Effector CD4-positive, alpha-beta T cell (primary cell): ENCODE results near the gene XYLT2.
"Not testable (repeated sequence)": the region's sequence is repeated elsewhere in the genome, so short reads cannot be mapped to it uniquely, and the experiment has no call there.

Experiments used
- DNase-seq: peaks from one replicate; pipeline ENCODE4 v3.0.0-alpha.2; 2020

Gene XYLT2

GRCh38 chr17:50397111-50397918 lies 51.4 kb downstream of the XYLT2 start, which contains the start of gene LRRC59:
Gene LRRC59 (minus strand): TSS chr17:50397523. CDS start chr17:50397317, 206 bp downstream.
- peak; percentile 89 for DNase-seq

DNA sequence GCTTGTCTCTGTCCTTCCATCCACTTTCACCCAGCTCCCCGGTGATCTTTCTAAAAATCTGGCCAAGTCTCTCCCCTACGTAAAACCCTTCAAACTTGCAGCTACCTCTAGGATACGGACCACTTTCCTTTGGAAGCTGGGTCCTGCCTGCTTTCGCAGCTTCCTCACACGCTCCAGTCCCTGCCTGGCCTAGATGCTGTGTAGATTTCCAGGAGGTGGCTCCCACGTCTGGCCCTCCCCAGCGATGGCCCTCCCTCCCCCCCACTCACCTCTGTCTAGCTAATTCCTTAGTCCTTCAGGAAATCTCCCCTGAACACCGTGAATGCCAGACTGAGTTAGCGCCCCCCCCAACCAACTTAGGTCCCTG lies 52.0 kb downstream of the XYLT2 start:
- no peak for DNase-seq

DNA sequence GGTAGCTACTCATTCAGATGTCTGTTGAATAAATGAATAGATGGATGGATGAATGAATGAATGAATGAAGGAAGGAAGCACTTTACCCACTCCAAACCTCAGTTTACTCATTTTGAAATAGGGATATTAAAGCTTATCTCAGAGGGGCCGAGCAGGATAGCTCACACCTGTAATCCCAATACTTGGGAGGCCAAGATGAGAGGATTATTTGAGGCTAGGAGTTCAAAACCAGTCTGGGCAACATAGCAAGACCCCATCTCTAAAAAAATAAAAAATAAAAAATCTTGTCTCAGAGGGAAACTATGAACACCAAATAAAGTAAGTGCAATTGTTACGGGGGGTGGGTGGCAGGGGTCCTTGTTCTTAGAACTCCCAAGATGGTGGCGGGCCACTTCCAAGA lies 52.7 kb downstream of the XYLT2 start:
- DNase-seq: not testable (repeated sequence)

GRCh38 chr17:50399591-50399990 lies 53.7 kb downstream of the XYLT2 start:
- DNase-seq: not testable (repeated sequence)

DNA sequence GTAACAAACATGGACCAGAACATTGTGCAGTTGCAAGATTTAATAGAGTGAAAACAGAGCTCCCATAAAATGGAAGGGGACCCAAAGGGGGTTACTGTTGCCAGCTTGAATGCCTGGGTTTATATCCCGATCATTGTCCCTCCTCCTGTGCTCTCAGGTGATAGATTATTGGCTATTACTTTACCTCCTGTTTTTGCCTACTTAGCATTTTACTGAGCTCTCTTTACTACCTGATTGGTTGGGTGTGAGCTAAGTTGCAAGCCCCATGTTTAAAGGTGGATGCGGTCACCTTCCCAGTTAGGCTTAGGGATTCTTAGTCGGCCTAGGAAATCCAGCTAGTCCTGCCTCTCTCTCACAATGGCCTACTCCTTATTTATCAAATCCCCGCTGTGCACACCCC lies 59.4 kb downstream of the XYLT2 start:
- not testable (repeated sequence) for DNase-seq

DNA sequence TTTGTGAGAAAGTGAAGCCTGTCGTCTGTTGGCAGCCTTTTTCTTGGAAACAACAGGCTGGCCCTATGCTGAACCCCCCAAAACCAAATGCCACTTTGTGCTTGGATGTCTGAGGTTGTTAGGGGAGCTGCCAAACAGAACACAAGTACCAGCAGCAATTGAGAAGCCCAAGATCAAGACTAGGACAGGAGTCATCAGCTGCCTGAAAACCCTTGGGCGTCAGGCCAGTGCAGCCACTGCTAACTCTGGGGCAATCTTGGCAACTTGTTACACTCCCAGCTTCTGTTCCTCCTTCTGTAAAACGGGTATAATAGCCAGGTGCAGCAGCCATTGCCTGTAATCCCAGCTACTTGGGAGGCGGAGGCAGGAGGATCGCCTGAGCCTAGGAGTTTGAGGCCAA lies 60.7 kb downstream of the XYLT2 start:
- DNase-seq: no peak

DNA sequence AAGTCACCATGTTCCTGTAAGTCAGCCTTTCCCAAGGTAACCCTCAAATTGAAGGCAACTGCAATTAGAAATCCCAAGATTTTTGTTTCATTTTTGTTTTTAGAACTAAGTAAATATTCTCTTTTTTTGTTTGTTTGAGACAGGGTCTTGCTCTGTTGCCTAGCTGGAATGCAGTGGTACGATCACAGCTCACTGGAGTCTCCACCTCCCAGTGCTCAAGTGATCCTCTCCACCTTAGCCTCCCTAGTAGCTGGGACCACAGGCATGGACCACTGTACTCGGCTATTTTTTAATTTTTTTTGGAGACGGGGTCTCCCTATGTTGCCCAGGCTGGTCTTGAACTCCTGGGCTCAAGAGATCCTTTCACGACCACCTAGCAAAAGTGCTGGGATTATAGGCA lies 62.0 kb downstream of the XYLT2 start:
- DNase-seq: no peak
